Panc1 (cell line): ENCODE data around the gene ZFP62. TPM values are rescaled to one million over a fixed set of nuclear protein-coding genes. Genes with fewer than 3 reads are reported as not detected.

Source experiments
- ATAC-seq: fragments of 200-7000 bp; cut with Tn5 transposase; 2 replicates; pipeline ENCODE4 v1.9.1; 2020; ENCODE audit warnings: mild to moderate bottlenecking, moderate library complexity
- BruUV-seq: library from RNA; stranded (reverse); fragments of 400-500 nt; replicated peaks from 2 replicates; lab custom pipeline; 2021; lab: Mats Ljungman, UMichigan
- CTCF ChIA-PET: fragments of 300-600 bp; sonication (Branson Sonifier 250); formaldehyde crosslinking; loops from one replicate; lab custom pipeline; 2022; ENCODE audit warnings: antibody characterized with exemption; lab: Charles Lee
- POLR2A ChIA-PET: fragments of 300-600 bp; sonication (Branson Sonifier 250); formaldehyde crosslinking; loops from one replicate; lab custom pipeline; 2022; ENCODE audit warnings: antibody characterized with exemption; lab: Charles Lee
- DNase-seq: peaks from one replicate; pipeline ENCODE4 v3.0.0-alpha.2; 2010; ENCODE audit warnings: low read depth, low spot score
- H3K27ac ChIP-seq: 2 replicates; pipeline ENCODE4 v1.5.1; 2011; ENCODE audit warnings: mild to moderate bottlenecking, low read length, inconsistent platforms
- H3K27me3 ChIP-seq: fragments of 200-500 bp; sonication (Bioruptor generic); 2 replicates; pipeline ENCODE4 v1.6.0; 2014; ENCODE audit warnings: low read length, inconsistent platforms; ENCODE audit not compliant: control insufficient read depth, insufficient read depth
- H3K36me3 ChIP-seq: fragments of 200-500 bp; sonication (Bioruptor generic); 2 replicates; pipeline ENCODE4 v1.5.1; 2014; ENCODE audit warnings: inconsistent platforms, mild to moderate bottlenecking, low read length, moderate library complexity; ENCODE audit not compliant: control insufficient read depth, insufficient read depth
- H3K4me1 ChIP-seq: 2 replicates; pipeline ENCODE4 v1.5.1; 2011; ENCODE audit warnings: inconsistent platforms, mild to moderate bottlenecking, low read length, moderate library complexity; ENCODE audit not compliant: control insufficient read depth, insufficient read depth
- H3K4me3 ChIP-seq, 2 experiments: 2 replicates each; pipeline ENCODE4 v1.5.1; 2011 to 2012; ENCODE audit warnings: low read depth in 2 of 2, low read length in 2 of 2, mild to moderate bottlenecking in 2 of 2, inconsistent platforms in 1 of 2, moderate library complexity in 1 of 2
- H3K9me3 ChIP-seq: fragments of 200-500 bp; sonication (Bioruptor generic); 2 replicates; pipeline ENCODE4 v1.5.1; 2014; ENCODE audit warnings: low read depth, mild to moderate bottlenecking, inconsistent platforms, low read length, moderate library complexity; ENCODE audit not compliant: control insufficient read depth, insufficient read depth
- CTCF ChIP-seq: fragments of 450-650 bp; IDR thresholded peaks from 2 replicates; pipeline ENCODE4 v1.5.1; 2017; ENCODE audit warnings: mild to moderate bottlenecking
- POLR2AphosphoS5 ChIP-seq: IDR thresholded peaks from 2 replicates; pipeline ENCODE4 v1.6.1; 2012; ENCODE audit warnings: mild to moderate bottlenecking, low read depth, low read length, moderate library complexity
- REST ChIP-seq, 2 experiments: IDR thresholded peaks; 2 replicates each; pipeline ENCODE4 v1.6.1; 2011 to 2012; ENCODE audit warnings: low read depth in 2 of 2, control low read depth in 1 of 2, low read length in 1 of 2, mild to moderate bottlenecking in 1 of 2, moderate library complexity in 1 of 2; ENCODE audit not compliant: insufficient read depth in 1 of 2
- SIN3A ChIP-seq: IDR thresholded peaks from 2 replicates; pipeline ENCODE4 v1.6.1; 2012; ENCODE audit warnings: low read depth, mild to moderate bottlenecking, low read length, moderate library complexity, borderline replicate concordance; ENCODE audit not compliant: insufficient read depth
- TCF7L2 ChIP-seq: IDR thresholded peaks from 2 replicates; pipeline ENCODE4 v1.6.1; 2011; ENCODE audit warnings: mild to moderate bottlenecking, low read depth, low read length, inconsistent platforms
- in situ Hi-C: cut with HindIII; loops from 2 replicates; pipeline ENCODE4 v1.10.0; 2016; ENCODE audit warnings: low sequenced_read_pairs, low pct_unique_long_range_greater_than_20kb
- intact Hi-C: fragments of 100-400 bp; cut with micrococcal nuclease; formaldehyde crosslinking; loops from one replicate; pipeline ENCODE4 v1.10.0; 2022; ENCODE audit not compliant: unreplicated experiment
- total RNA-seq: library from RNA; stranded (reverse); gene quantifications from one replicate; pipeline ENCODE4 v1.2.1, GENCODE V29; 2021; ENCODE audit not compliant: unreplicated experiment

Gene ZFP62
- total RNA-seq, 1 experiment from 2014 or later: 17.8 TPM

- H3K4me3 ChIP-seq: no peak overlapping the region
- ATAC-seq (no peak), DNase-seq (no peak)
- no peaks in the 10 kb centered on the region for H3K36me3 ChIP-seq
- TF ChIP-seq CTCF (no peak), TCF7L2 (no peak), POLR2AphosphoS5 (no peak), SIN3A (no peak), REST (IDR thresholded peaks at IDR 0.05; ENCODE audit: insufficient read depth in 1 of 2, low read depth in 2 of 2, low read length in 1 of 2) (no peak)
- in situ Hi-C loops: no loop called here
- intact Hi-C loops: no loop called here
- no peaks in the 10 kb centered on the region for H3K27me3 ChIP-seq
- no peak overlapping the region for H3K27ac ChIP-seq
- no peaks in the 10 kb centered on the region for H3K9me3 ChIP-seq
- ChIA-PET POLR2A (no interaction called here), CTCF (no interaction called here)
- no TSS peak for BruUV-seq
- H3K4me1 ChIP-seq: no peaks in the 10 kb centered on the region
These were observed 49.1 kb upstream of the ZFP62 start for GRCh38 chr5:180910182-180910581.

GRCh38 chr5:180909782-180910181 is 48.7 kb upstream of the ZFP62 start:
- intact Hi-C loops (no loop called here), in situ Hi-C loops (no loop called here)
- Histone ChIP-seq H3K9me3 (no peaks in the 10 kb centered on the region), H3K4me3 (no peak overlapping the region), H3K36me3 (no peaks in the 10 kb centered on the region), H3K27me3 (no peaks in the 10 kb centered on the region), H3K27ac (no peak overlapping the region), H3K4me1 (no peaks in the 10 kb centered on the region)
- ChIA-PET POLR2A (no interaction called here), CTCF (no interaction called here)
- ATAC-seq (no peak), DNase-seq (no peak)
- TF ChIP-seq TCF7L2: no peak
- no peak for TF ChIP-seq CTCF
- TF ChIP-seq REST (IDR thresholded peaks at IDR 0.05; ENCODE audit: insufficient read depth in 1 of 2, low read depth in 2 of 2, low read length in 1 of 2): no peak
- TF ChIP-seq POLR2AphosphoS5: no peak
- no peak for TF ChIP-seq SIN3A
- no TSS peak for BruUV-seq
